GM12878 (cell line): ENCODE data around the gene SLC1A5. TPM values are rescaled to one million over a fixed set of nuclear protein-coding genes. Genes with fewer than 3 reads are reported as not detected.

Experiments
- ATAC-seq: fragments of 200-7000 bp; cut with Tn5 transposase; 3 replicates; pipeline ENCODE4 v1.9.1; 2020; ENCODE audit warnings: mild to moderate bottlenecking, moderate library complexity
- BruUV-seq: library from RNA; stranded (reverse); fragments of 400-500 nt; replicated peaks from 2 replicates; lab custom pipeline; 2021; lab: Mats Ljungman, UMichigan
- CTCF ChIA-PET: fragments of 300-600 bp; sonication (Branson Sonifier 250); formaldehyde crosslinking; extraction: SDS; loops from one replicate; lab custom pipeline; 2021; ENCODE audit warnings: inconsistent platforms; lab: Yijun Ruan, JAX
- POLR2A ChIA-PET: fragments of 350-600 bp; formaldehyde crosslinking; extraction: SDS; loops from one replicate; lab custom pipeline; 2021; ENCODE audit warnings: inconsistent platforms; lab: Charles Lee
- RAD21 ChIA-PET: fragments of 300-600 bp; sonication (Branson Sonifier 250); formaldehyde crosslinking; loops from one replicate; lab custom pipeline; 2023; ENCODE audit warnings: antibody characterized with exemption; ENCODE audit not compliant: unreplicated experiment; lab: Charles Lee
- SMC1A ChIA-PET: fragments of 300-600 bp; sonication (Branson Sonifier 250); formaldehyde crosslinking; loops from one replicate; lab custom pipeline; 2023; ENCODE audit not compliant: unreplicated experiment, uncharacterized antibody; lab: Charles Lee
- DNase-seq: peaks from one replicate; pipeline ENCODE4 v3.0.0-alpha.2; 2011; ENCODE audit warnings: low read depth, low spot score
- FAIRE-seq: peaks from 3 replicates; lab custom pipeline; 2011; peaks lifted over from hg19 to GRCh38; lab: Jason Lieb, UNC
- H2AFZ ChIP-seq: 2 replicates; pipeline ENCODE4 v1.6.0; 2011; ENCODE audit warnings: low read depth, low read length, control low read depth; ENCODE audit not compliant: control insufficient read depth
- H3K27ac ChIP-seq: 2 replicates; pipeline ENCODE4 v1.5.1; 2011; ENCODE audit warnings: control low read depth; ENCODE audit not compliant: control insufficient read depth, insufficient read depth
- H3K27me3 ChIP-seq, 2 experiments: replicated peaks in 1 of 2; 2 replicates each; pipeline versions ENCODE4 v1.6.0 to v1.6.1; 2011; ENCODE audit warnings: low read length in 1 of 2; ENCODE audit not compliant: control insufficient read depth in 2 of 2, insufficient read depth in 2 of 2
- H3K36me3 ChIP-seq, 2 experiments: 2 replicates each; pipeline ENCODE4 v1.5.1; 2011; ENCODE audit warnings: low read length in 1 of 2; ENCODE audit not compliant: control insufficient read depth in 2 of 2, insufficient read depth in 2 of 2
- H3K4me1 ChIP-seq: 2 replicates; pipeline ENCODE4 v1.6.1; 2011; ENCODE audit warnings: mild to moderate bottlenecking, low read length, moderate library complexity, mixed read lengths; ENCODE audit not compliant: control insufficient read depth, insufficient read depth
- H3K4me2 ChIP-seq: 2 replicates; pipeline ENCODE4 v1.6.0; 2011; ENCODE audit warnings: control low read depth; ENCODE audit not compliant: control insufficient read depth, insufficient read depth
- H3K4me3 ChIP-seq: fragments of 200-600 bp; sonication (generic); 2 replicates; pipeline ENCODE4 v1.5.1; 2016
- H3K79me2 ChIP-seq: 2 replicates; pipeline ENCODE4 v1.6.0; 2011; ENCODE audit warnings: low read length; ENCODE audit not compliant: control insufficient read depth, insufficient read depth
- H3K9ac ChIP-seq: 2 replicates; pipeline ENCODE4 v1.8.0; 2011; ENCODE audit warnings: low read length, control low read depth, mixed read lengths; ENCODE audit not compliant: control insufficient read depth, insufficient read depth
- H3K9me3 ChIP-seq: replicated peaks from 3 replicates; pipeline ENCODE4 v1.5.1; 2011; ENCODE audit warnings: mild to moderate bottlenecking, low read length; ENCODE audit not compliant: control insufficient read depth, insufficient read depth
- H4K20me1 ChIP-seq: 2 replicates; pipeline ENCODE4 v1.6.0; 2011; ENCODE audit not compliant: control insufficient read depth, insufficient read depth
- ASH2L ChIP-seq: fragments of 300-600, 200-600 bp; sonication (generic); IDR thresholded peaks from 2 replicates; pipeline ENCODE4 v1.6.1; 2017; ENCODE audit warnings: low read depth, mild to moderate bottlenecking, borderline replicate concordance
- FOXK2 ChIP-seq: fragments of 450-650 bp; IDR thresholded peaks from 2 replicates; pipeline ENCODE4 v1.6.1; 2017; ENCODE audit warnings: mild to moderate bottlenecking, moderate library complexity
- HDAC6 ChIP-seq: fragments of 200-600 bp; sonication (generic); IDR thresholded peaks from one replicate; pipeline ENCODE4 v1.8.0; 2017; ENCODE audit warnings: antibody characterized with exemption; ENCODE audit not compliant: unreplicated experiment
- MAX ChIP-seq: IDR thresholded peaks from 2 replicates; pipeline ENCODE4 v1.6.1; 2012; ENCODE audit warnings: low read depth, low read length, improper control_type of control experiment
- NFXL1 ChIP-seq: fragments of 450-650 bp; IDR thresholded peaks from 2 replicates; pipeline ENCODE4 v1.6.1; 2017; ENCODE audit warnings: antibody characterized with exemption, mild to moderate bottlenecking, borderline replicate concordance
- RB1 ChIP-seq: fragments of 450-650 bp; formaldehyde crosslinking; IDR thresholded peaks from 2 replicates; pipeline ENCODE4 v1.6.1; 2017; ENCODE audit warnings: mild to moderate bottlenecking, borderline replicate concordance
- WGBS: methylation state at CpG from one replicate; pipeline ENCODE4 v1.1.6; 2016; ENCODE audit warnings: low lambda C conversion rate; ENCODE audit not compliant: insufficient replicate concordance, insufficient coverage; ENCODE audit errors: missing lambda C conversion rate; 5-methylcytosine and 5-hydroxymethylcytosine counted together
- in situ Hi-C: fragments of 300-500 bp; cut with MboI; formaldehyde crosslinking; loops from 9 replicates; pipeline ENCODE4 v1.14.3; 2018; ENCODE audit warnings: mixed read lengths
- intact Hi-C: fragments of 100-400 bp; cut with micrococcal nuclease; formaldehyde crosslinking; loops from one replicate; pipeline ENCODE4 v1.14.2; 2022; ENCODE audit not compliant: unreplicated experiment
- polyA plus RNA-seq, 11 experiments: library from polyadenylated mRNA; depleted of rRNA in 4 of 11; unstranded in 6 of 11; stranded (reverse) in 5 of 11; fragments of >200 nt; fragmentation: Nextera tagmentation in 4 of 11; fragmentation: Illumina TruSeq in 1 of 11; extraction: Ambion mirVana in 4 of 11; extraction: Trizol in 1 of 11; gene quantifications; 1 replicate in 1 of 11; 2 replicates in 10 of 11; pipeline versions ENCODE4 v1.2.1 to v1.2.3, GENCODE V29; 2011 to 2016; ENCODE audit warnings: inconsistent platforms in 2 of 11, missing spikeins in 2 of 11, low read depth in 1 of 11
- total RNA-seq, 4 experiments: library from RNA; depleted of rRNA in 3 of 4; stranded (reverse); fragments of >200 nt in 3 of 4; fragmentation: Illumina TruSeq in 1 of 4; extraction: Trizol in 1 of 4; gene quantifications; 2 replicates each; pipeline versions ENCODE4 v1.2.1 to v1.2.3, GENCODE V29; 2013 to 2021
- TF ChIP-seq, protein P1 (sequence below): fragments of 450-650 bp; IDR thresholded peaks from 2 replicates; pipeline ENCODE4 v1.6.1; 2016; ENCODE audit warnings: mild to moderate bottlenecking, moderate library complexity, borderline replicate concordance

Gene SLC1A5
- total and polyA plus RNA-seq, 10 of the 15 experiments (the other 5 are each of a cell fraction or from before 2014, with no cell fraction given): 9.1 to 129 (median 60.9) TPM

DNA sequence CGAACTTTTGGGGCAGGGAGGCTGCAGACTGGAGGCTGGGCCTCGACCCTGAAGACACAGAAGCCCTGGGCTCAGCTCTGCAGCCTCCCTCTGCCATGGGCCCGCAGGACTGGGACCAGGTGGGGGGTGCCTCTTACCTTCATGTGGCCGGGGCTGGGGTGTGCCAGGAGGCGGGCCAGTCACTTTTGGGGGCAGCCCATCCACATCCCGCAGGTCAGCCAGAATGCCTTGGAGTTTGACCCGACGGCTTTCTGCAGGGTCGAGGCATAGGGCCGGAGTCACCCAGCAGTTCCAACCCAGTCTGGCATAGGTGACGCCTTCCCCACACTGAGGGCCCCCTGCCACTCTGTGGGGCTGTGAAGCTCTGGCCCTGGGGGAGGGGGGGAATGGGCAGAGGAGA, 60.6 kb downstream of the SLC1A5 start (continued):
- TF ChIP-seq, protein P1, sequence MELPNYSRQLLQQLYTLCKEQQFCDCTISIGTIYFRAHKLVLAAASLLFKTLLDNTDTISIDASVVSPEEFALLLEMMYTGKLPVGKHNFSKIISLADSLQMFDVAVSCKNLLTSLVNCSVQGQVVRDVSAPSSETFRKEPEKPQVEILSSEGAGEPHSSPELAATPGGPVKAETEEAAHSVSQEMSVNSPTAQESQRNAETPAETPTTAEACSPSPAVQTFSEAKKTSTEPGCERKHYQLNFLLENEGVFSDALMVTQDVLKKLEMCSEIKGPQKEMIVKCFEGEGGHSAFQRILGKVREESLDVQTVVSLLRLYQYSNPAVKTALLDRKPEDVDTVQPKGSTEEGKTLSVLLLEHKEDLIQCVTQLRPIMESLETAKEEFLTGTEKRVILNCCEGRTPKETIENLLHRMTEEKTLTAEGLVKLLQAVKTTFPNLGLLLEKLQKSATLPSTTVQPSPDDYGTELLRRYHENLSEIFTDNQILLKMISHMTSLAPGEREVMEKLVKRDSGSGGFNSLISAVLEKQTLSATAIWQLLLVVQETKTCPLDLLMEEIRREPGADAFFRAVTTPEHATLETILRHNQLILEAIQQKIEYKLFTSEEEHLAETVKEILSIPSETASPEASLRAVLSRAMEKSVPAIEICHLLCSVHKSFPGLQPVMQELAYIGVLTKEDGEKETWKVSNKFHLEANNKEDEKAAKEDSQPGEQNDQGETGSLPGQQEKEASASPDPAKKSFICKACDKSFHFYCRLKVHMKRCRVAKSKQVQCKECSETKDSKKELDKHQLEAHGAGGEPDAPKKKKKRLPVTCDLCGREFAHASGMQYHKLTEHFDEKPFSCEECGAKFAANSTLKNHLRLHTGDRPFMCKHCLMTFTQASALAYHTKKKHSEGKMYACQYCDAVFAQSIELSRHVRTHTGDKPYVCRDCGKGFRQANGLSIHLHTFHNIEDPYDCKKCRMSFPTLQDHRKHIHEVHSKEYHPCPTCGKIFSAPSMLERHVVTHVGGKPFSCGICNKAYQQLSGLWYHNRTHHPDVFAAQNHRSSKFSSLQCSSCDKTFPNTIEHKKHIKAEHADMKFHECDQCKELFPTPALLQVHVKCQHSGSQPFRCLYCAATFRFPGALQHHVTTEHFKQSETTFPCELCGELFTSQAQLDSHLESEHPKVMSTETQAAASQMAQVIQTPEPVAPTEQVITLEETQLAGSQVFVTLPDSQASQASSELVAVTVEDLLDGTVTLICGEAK: no peak
- TF ChIP-seq FOXK2: no peak
- no peak for TF ChIP-seq ASH2L

DNA sequence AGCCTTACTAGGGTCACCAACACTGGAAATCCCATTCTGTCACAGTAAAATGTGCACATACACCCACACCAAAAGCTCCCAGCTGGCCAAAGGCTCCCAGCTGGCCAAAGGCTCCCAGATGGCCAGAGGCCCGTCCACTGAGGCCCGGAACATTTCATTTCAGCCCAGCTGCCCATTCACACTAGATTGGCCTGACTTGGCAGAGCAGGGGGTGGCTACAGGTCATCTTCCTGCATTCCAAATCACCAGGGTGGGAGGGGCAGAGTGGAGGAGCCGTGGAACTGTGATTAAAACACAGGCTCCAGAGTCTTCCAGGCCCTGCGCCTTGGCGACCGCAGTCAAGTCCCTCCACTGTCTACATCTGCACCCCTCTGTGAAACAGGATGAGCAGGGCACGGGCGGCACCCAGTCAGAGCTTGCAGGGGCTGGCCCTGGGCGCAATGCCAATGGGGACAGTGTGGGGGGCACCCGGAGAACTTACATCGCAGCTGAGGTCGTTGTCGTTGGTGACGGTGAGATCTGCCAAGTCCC, 61.4 kb downstream of the SLC1A5 start:
- no peak for DNase-seq
- Histone ChIP-seq H4K20me1 (no peaks in the 10 kb centered on the region; the same call in none of the 2 replicates), H3K9ac (no peak overlapping the region), H3K27ac (no peak overlapping the region), H3K36me3 (peaks cover 39 to 80% of the 10 kb centered on the region in 2 experiments; a peak in 3 of 4 replicates), H3K9me3 (no peaks in the 10 kb centered on the region), H3K4me2 (no peak overlapping the region), H3K4me1 (peaks cover 9% of the 10 kb centered on the region), H3K4me3 (no peak overlapping the region), H3K79me2 (peaks cover 3% of the 10 kb centered on the region; the same call in 1 of the 2 replicates), H2AFZ (no peak overlapping the region), H3K27me3 (no peaks in the 10 kb centered on the region)
- 95% methylated on average over 10 of the region's 14 CpGs for WGBS
- TF ChIP-seq MAX: no peak
- TF ChIP-seq HDAC6: no peak
- no peak for TF ChIP-seq RB1
- TF ChIP-seq NFXL1: no peak
- CTCF ChIA-PET: interaction anchor here (0.5 to 6.0 kb wide), 7 partner anchors 12 to 170 kb away, joined by 3 to 78 read pairs (median 10); partner anchors contain the start of genes DACT3 and PRKD2
- POLR2A ChIA-PET: no interaction called here
- RAD21 ChIA-PET: interaction anchor here (0.7 to 1.1 kb wide), 3 partner anchors 22 to 68 kb away, joined by 3 to 4 read pairs (median 3); no protein-coding TSS in a partner anchor
- FAIRE-seq: no peak
- SMC1A ChIA-PET: no interaction called here
- ATAC-seq: no peak
- no TSS peak for BruUV-seq
- intact Hi-C loops (loop anchor here (5.0 kb wide), 1 partner anchor 35 kb away; no protein-coding TSS in a partner anchor), in situ Hi-C loops (no loop called here)
